ENCODE results near the gene GLI3.

Gene GLI3

GRCh38 chr7:42197451-42197850, 39.6 kb downstream of the GLI3 start:
- Histone ChIP-seq H3K4me1 (ENCODE audit: low read length) (no peaks in the 10 kb centered on the region), H2AFZ (ENCODE audit: low read depth, low read length) (no peak overlapping the region), H3K36me3 (replicated peaks; ENCODE audit: low read depth, low read length) (no peaks in the 10 kb centered on the region), H3K27ac (ENCODE audit: low read length) (no peak overlapping the region), H3K4me2 (ENCODE audit: low read length) (no peak overlapping the region), H3K4me3 (ENCODE audit: low read length) (no peak overlapping the region), H3K27me3 (ENCODE audit: low read depth, low read length) (no peaks in the 10 kb centered on the region), H4K20me1 (ENCODE audit: insufficient read depth, low read length) (no peaks in the 10 kb centered on the region), H3K79me2 (ENCODE audit: low read length) (no peaks in the 10 kb centered on the region), H3K9me3 (ENCODE audit: insufficient read depth, low read length) (no peaks in the 10 kb centered on the region), H3K9ac (ENCODE audit: low read length) (no peak overlapping the region)
- TF ChIP-seq EZH2phosphoT487 (IDR thresholded peaks at IDR 0.05; ENCODE audit: low read depth) (no peak), CTCF (IDR thresholded peaks at IDR 0.05; ENCODE audit: low read depth, low read length) (no peak)

- H3K4me2 ChIP-seq (ENCODE audit: low read length) = no peak overlapping the region
- no peaks in the 10 kb centered on the region for H4K20me1 ChIP-seq (ENCODE audit: insufficient read depth, low read length)
- no peaks in the 10 kb centered on the region for H3K4me1 ChIP-seq (ENCODE audit: low read length)
- no peak overlapping the region for H3K9ac ChIP-seq (ENCODE audit: low read length)
- H3K79me2 ChIP-seq (ENCODE audit: low read length) = no peaks in the 10 kb centered on the region
- no peaks in the 10 kb centered on the region for H3K36me3 ChIP-seq (replicated peaks; ENCODE audit: low read depth, low read length)
- H3K27me3 ChIP-seq (ENCODE audit: low read depth, low read length) = no peaks in the 10 kb centered on the region
- H2AFZ ChIP-seq (ENCODE audit: low read depth, low read length) = no peak overlapping the region
- TF ChIP-seq CTCF (IDR thresholded peaks at IDR 0.05; ENCODE audit: low read depth, low read length) (no peak), EZH2phosphoT487 (IDR thresholded peaks at IDR 0.05; ENCODE audit: low read depth) (no peak)
- H3K27ac ChIP-seq (ENCODE audit: low read length) = no peak overlapping the region
- H3K4me3 ChIP-seq (ENCODE audit: low read length) = no peak overlapping the region
- no peaks in the 10 kb centered on the region for H3K9me3 ChIP-seq (ENCODE audit: insufficient read depth, low read length)
These were observed 42.8 kb downstream of the GLI3 start for GRCh38 chr7:42194238-42194637.

DNA sequence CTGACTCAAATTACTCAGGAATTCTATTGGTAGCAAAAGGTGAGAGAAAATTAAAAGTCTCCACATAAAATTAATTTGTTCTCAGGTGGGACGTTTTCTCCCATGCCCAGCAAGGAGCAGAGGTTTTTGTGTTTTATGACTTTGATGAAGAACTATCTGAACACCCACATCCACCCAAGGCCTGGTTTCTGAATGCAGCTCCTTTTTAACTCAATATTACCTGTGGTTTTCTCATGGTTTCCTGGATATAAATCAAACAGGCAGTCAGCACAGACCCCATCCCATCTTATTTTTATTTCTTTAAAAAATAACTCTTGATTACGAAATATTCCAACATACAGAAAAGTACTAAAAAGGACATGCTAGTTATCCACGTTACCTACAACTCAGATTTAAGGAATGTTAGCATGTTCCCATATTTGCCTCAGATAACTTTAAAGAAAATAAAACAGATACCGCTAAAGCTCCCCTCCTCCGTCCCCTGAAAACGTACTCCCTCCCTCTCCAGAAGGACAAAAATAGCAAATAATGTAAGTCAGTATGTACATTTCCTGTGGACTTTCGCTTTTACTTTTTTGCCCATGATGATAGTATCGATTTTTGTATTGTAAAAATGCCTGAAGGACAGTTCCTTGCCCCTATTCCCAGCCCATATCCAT, 43.4 kb downstream of the GLI3 start:
- no peaks in the 10 kb centered on the region for H3K9me3 ChIP-seq (ENCODE audit: insufficient read depth, low read length)
- no peaks in the 10 kb centered on the region for H3K79me2 ChIP-seq (ENCODE audit: low read length)
- no peak overlapping the region for H3K9ac ChIP-seq (ENCODE audit: low read length)
- H4K20me1 ChIP-seq (ENCODE audit: insufficient read depth, low read length) = no peaks in the 10 kb centered on the region
- H3K36me3 ChIP-seq (replicated peaks; ENCODE audit: low read depth, low read length) = no peaks in the 10 kb centered on the region
- H3K4me3 ChIP-seq (ENCODE audit: low read length) = no peak overlapping the region
- no peaks in the 10 kb centered on the region for H3K27me3 ChIP-seq (ENCODE audit: low read depth, low read length)
- TF ChIP-seq CTCF (IDR thresholded peaks at IDR 0.05; ENCODE audit: low read depth, low read length) = no peak
- no peak for TF ChIP-seq EZH2phosphoT487 (IDR thresholded peaks at IDR 0.05; ENCODE audit: low read depth)
- no peaks in the 10 kb centered on the region for H3K4me1 ChIP-seq (ENCODE audit: low read length)
- H3K27ac ChIP-seq (ENCODE audit: low read length) = no peak overlapping the region
- no peak overlapping the region for H2AFZ ChIP-seq (ENCODE audit: low read depth, low read length)
- no peak overlapping the region for H3K4me2 ChIP-seq (ENCODE audit: low read length)

- no peaks in the 10 kb centered on the region for H4K20me1 ChIP-seq (ENCODE audit: insufficient read depth, low read length)
- H3K27me3 ChIP-seq (ENCODE audit: low read depth, low read length) = no peaks in the 10 kb centered on the region
- TF ChIP-seq CTCF (IDR thresholded peaks at IDR 0.05; ENCODE audit: low read depth, low read length) (no peak), EZH2phosphoT487 (IDR thresholded peaks at IDR 0.05; ENCODE audit: low read depth) (no peak)
- H3K9me3 ChIP-seq (ENCODE audit: insufficient read depth, low read length) = no peaks in the 10 kb centered on the region
- no peaks in the 10 kb centered on the region for H3K36me3 ChIP-seq (replicated peaks; ENCODE audit: low read depth, low read length)
- no peak overlapping the region for H2AFZ ChIP-seq (ENCODE audit: low read depth, low read length)
- no peak overlapping the region for H3K4me2 ChIP-seq (ENCODE audit: low read length)
- no peak overlapping the region for H3K4me3 ChIP-seq (ENCODE audit: low read length)
- no peaks in the 10 kb centered on the region for H3K4me1 ChIP-seq (ENCODE audit: low read length)
- H3K79me2 ChIP-seq (ENCODE audit: low read length) = no peaks in the 10 kb centered on the region
- no peak overlapping the region for H3K27ac ChIP-seq (ENCODE audit: low read length)
- H3K9ac ChIP-seq (ENCODE audit: low read length) = no peak overlapping the region
These were observed 44.1 kb downstream of the GLI3 start for GRCh38 chr7:42192851-42193461.

Measured in OCI-LY3 (cell line).